Activated T-helper 2 cell treated with anti-CD3 and anti-CD28 coated beads, Interferon-gamma antibody, Interleukin-2, Interleukin-4, amounts not matched to agents 10 μg/mL and 5 μg/mL and 100 μg/mL, durations not matched to agents 14 hours and 24 hours and 36 hours (primary cell): ENCODE measurements around the gene CCDC15. TPM values are rescaled to one million over a fixed set of nuclear protein-coding genes. Genes with fewer than 3 reads are reported as not detected.

Experiments used
- DNase-seq: peaks from one replicate; pipeline ENCODE4 v3.0.0; 2021; ENCODE audit warnings: low spot score
- H3K27ac Mint-ChIP-seq: one replicate; pipeline ENCODE4 v1.8.0; 2021; ENCODE audit warnings: mixed read lengths
- H3K27me3 Mint-ChIP-seq: one replicate; pipeline ENCODE4 v1.8.0; 2021; ENCODE audit warnings: low read depth, mixed read lengths
- H3K36me3 Mint-ChIP-seq: one replicate; pipeline ENCODE4 v1.8.0; 2021; ENCODE audit warnings: low read depth, mixed read lengths
- H3K4me1 Mint-ChIP-seq: one replicate; pipeline ENCODE4 v1.8.0; 2021; ENCODE audit warnings: low read depth, mixed read lengths
- H3K4me3 Mint-ChIP-seq: one replicate; pipeline ENCODE4 v1.8.0; 2021; ENCODE audit warnings: low read depth, mild to moderate bottlenecking, moderate library complexity, mixed read lengths
- H3K9me3 Mint-ChIP-seq: one replicate; pipeline ENCODE4 v1.8.0; 2021; ENCODE audit warnings: mixed read lengths
- intact Hi-C: fragments of 100-400 bp; cut with micrococcal nuclease; formaldehyde crosslinking; loops from one replicate; pipeline ENCODE4 v1.15.1; 2023
- total RNA-seq: library from RNA; stranded (reverse); gene quantifications from 2 replicates; pipeline ENCODE4 v1.2.3, GENCODE V29; 2022

CCDC15 gene
- total RNA-seq, 1 donor from 2014 or later: 3.7 TPM

- H3K4me1 Mint-ChIP-seq: peaks cover 22% of the 10 kb centered on the region
- H3K4me3 Mint-ChIP-seq: no peak overlapping the region
- DNase-seq: no peak
- no peaks in the 10 kb centered on the region for H3K36me3 Mint-ChIP-seq
- intact Hi-C loops: no loop called here
- no peak overlapping the region for H3K27ac Mint-ChIP-seq
- peaks cover 29% of the 10 kb centered on the region for H3K27me3 Mint-ChIP-seq
- H3K9me3 Mint-ChIP-seq: no peaks in the 10 kb centered on the region
Measured at GRCh38 chr11:125068368-125068767, 114.4 kb downstream of the CCDC15 start.

DNA sequence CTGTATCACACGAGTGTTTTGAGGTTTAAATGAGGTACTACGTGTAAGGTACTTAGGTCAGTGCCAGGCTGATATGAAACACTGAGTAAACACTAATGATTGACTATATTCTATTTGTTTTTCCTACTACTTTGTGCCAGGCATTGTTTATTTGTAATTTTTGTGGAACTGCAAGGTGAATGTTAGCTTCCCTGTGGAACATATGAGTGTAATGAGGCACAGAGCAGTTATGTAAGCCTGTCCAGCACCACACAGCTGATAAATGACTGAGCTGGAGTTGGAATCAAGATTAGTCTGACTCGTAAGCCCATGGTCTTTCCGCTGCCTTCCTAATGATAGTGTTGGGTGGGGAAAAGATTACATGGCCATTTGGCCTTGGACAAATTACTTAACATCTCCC is 115.0 kb downstream of the CCDC15 start:
- Mint-ChIP-seq H3K27ac (no peak overlapping the region), H3K4me1 (peaks cover 22% of the 10 kb centered on the region), H3K27me3 (peaks cover 24% of the 10 kb centered on the region), H3K4me3 (no peak overlapping the region), H3K9me3 (no peaks in the 10 kb centered on the region), H3K36me3 (no peaks in the 10 kb centered on the region)
- intact Hi-C loops: no loop called here
- DNase-seq: no peak

DNA sequence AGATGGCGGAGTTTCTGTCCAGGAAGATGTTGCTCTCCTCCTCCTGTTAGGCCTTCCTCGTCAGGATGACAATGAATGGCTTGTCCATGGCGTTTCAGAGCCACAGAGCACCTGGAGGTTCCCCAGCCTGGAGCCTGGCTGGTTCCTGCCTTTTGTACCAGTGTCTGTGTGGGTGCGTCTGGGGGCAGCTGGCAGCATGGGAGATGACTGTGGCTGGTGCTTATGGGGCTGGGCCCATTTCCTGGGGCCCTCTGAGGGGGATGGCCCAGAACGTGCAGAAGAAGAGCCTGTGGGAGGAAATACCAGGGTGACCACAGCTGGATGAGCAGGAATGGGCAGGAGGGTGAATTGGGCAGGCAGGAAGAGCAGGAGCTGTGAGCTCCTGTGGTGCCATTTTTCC is 115.8 kb downstream of the CCDC15 start:
- no peak overlapping the region for H3K4me3 Mint-ChIP-seq
- no peaks in the 10 kb centered on the region for H3K9me3 Mint-ChIP-seq
- peaks cover 22% of the 10 kb centered on the region for H3K4me1 Mint-ChIP-seq
- intact Hi-C loops: no loop called here
- H3K36me3 Mint-ChIP-seq: no peaks in the 10 kb centered on the region
- DNase-seq: no peak
- no peak overlapping the region for H3K27ac Mint-ChIP-seq
- H3K27me3 Mint-ChIP-seq: peaks cover 16% of the 10 kb centered on the region

GRCh38 chr11:125070699-125071254 is 116.8 kb downstream of the CCDC15 start:
- intact Hi-C loops: no loop called here
- Mint-ChIP-seq H3K27me3 (peaks cover 8% of the 10 kb centered on the region), H3K36me3 (no peaks in the 10 kb centered on the region), H3K9me3 (no peaks in the 10 kb centered on the region), H3K4me3 (no peak overlapping the region), H3K4me1 (peaks cover 22% of the 10 kb centered on the region), H3K27ac (peak overlapping the region; percentile 38)
- no peak for DNase-seq

- DNase-seq: no peak
- no peaks in the 10 kb centered on the region for H3K9me3 Mint-ChIP-seq
- no peak overlapping the region for H3K4me3 Mint-ChIP-seq
- no peaks in the 10 kb centered on the region for H3K36me3 Mint-ChIP-seq
- H3K27me3 Mint-ChIP-seq: peaks cover 3% of the 10 kb centered on the region
- intact Hi-C loops: no loop called here
- H3K4me1 Mint-ChIP-seq: peaks cover 22% of the 10 kb centered on the region
- peak overlapping the region; percentile 38 for H3K27ac Mint-ChIP-seq
Measured at GRCh38 chr11:125071435-125071834, 117.4 kb downstream of the CCDC15 start.

DNA sequence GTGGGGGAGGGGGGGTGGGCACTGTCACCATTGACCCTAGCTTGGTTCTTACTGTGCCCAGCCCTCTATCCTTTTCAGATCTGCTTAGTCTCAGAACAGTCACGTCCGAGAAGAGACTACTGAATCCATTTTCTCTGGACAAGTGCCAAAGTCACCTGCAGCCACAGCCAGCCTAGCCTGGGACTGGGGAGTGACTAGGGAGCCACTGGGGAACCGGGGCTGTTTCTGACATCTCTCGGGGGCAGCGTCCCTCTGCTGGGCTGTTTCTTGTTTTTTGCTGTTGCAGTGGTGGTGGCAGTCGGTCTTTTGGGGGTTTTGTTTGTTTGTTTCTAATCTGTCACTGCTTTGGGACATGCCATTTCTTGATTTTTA is 117.8 kb downstream of the CCDC15 start:
- H3K4me3 Mint-ChIP-seq: no peak overlapping the region
- H3K9me3 Mint-ChIP-seq: no peaks in the 10 kb centered on the region
- H3K36me3 Mint-ChIP-seq: no peaks in the 10 kb centered on the region
- peaks cover 2% of the 10 kb centered on the region for H3K27me3 Mint-ChIP-seq
- H3K27ac Mint-ChIP-seq: no peak overlapping the region
- no peak for DNase-seq
- peaks cover 22% of the 10 kb centered on the region for H3K4me1 Mint-ChIP-seq
- intact Hi-C loops: no loop called here

DNA sequence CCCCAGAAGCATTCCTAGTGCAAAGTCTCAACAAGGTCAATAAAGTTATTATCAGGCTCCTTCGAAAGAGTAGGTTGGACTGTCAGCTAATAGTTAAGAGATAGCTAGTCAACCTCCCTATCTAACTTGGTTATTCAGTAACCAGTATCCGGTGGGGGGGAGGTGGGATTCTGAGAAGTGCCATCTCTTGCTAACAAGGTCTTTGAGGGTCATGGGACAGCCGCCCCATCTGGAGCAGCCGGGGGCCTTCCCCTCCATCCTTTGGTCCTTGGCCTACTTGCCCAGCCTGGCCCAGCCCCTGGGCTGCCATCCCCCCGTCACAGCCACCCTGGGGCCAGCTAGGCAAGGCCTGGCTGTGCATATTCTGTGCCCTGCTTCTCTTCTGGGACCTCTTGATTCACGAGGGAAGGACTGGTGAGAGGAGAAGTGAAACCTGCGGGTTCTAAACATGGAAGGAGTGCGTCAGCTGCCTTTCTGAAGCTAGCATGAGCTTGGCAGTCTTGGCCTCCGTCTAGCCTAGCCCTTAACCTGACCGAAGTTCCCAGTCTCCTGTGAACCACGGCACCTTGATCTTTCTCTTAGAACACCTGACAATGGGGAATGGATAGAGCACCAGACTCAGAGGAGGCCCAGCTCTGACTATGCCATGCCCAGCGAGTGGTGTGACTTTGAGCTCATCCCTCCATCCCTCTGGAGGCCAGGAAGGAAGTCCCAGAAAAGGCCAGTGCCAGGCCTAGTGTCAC is 118.4 kb downstream of the CCDC15 start:
- intact Hi-C loops: no loop called here

DNA sequence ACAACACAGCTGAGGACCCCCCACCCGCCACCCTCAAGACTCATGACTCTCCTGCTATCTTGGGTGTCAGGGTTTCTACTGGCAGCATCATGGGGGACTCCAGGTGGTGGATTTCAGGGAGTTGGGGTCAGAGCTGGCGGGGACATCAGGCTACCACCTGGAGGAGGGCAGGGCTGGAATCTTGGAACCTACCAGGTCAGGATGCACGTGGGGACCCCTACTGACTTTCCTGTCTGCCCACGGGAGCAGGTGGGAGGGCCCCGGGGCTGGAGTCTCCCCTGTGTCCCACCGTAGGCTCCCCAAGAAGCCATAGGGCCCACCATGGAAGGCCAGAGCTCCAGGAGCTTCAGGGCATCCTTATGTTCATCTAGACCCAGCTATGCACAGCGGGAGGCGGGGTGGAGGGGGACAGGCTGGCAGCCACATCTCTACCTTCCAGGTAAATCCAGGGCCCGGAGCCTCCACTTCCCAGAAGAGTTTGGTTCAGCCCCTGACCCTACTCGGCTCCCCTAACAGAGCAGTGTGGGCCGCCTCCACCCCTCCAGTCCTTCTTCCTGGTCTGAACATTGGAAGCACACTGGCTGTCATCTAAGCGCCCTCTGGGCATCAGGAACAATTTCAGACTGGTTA is 119.1 kb downstream of the CCDC15 start:
- no peak overlapping the region for H3K27ac Mint-ChIP-seq
- H3K4me3 Mint-ChIP-seq: no peak overlapping the region
- H3K27me3 Mint-ChIP-seq: no peaks in the 10 kb centered on the region
- peaks cover 22% of the 10 kb centered on the region for H3K4me1 Mint-ChIP-seq
- intact Hi-C loops: no loop called here
- DNase-seq: no peak
- H3K9me3 Mint-ChIP-seq: no peaks in the 10 kb centered on the region
- H3K36me3 Mint-ChIP-seq: no peaks in the 10 kb centered on the region

More for the DNA sequence above, 118.4 kb downstream of the CCDC15 start:
- Mint-ChIP-seq H3K36me3 (no peaks in the 10 kb centered on the region), H3K27ac (no peak overlapping the region), H3K27me3 (peaks cover 2% of the 10 kb centered on the region), H3K4me1 (peaks cover 22% of the 10 kb centered on the region), H3K9me3 (no peaks in the 10 kb centered on the region), H3K4me3 (no peak overlapping the region)
- DNase-seq: no peak

DNA sequence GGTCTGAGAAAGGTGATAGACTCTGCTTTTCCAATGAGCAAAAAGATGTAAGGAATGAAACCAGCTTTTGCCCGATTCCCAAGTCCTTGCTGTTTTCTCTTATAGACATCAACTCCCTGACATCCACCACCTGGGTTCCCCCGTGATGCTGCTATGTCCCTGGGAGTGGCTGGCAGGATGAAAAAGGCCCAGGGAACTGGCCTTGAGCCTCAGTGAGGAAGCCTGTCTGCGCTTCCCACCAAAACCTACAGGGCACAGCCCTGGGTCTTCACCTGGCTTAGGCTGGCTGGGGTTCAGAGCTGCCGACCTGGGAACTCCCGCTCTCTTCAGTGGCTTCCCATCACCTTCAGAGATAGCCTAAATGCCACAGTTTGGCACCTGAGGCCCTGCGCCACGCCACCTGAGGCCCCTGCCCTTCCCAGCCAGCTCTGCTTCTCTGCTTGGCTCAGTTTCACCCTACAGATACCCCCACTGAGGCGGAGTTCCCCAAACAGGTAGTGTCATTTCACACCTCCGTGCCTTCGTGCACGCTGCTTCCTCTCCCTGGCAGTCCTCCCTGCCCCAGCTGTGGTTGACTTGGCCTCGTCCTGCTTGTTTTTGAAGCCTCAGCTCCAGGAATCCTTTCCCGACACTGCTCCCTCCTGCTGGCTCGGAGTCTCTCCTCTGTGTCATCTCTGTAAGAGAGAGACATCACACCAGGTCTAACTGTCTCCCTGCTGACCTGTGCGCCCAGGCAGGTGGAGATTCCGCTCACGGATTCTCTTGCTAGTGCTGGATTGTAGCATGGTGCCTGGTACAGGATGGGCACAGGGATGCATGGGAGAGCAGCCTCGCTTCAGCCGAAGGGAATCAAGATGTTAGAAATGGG is 119.8 kb downstream of the CCDC15 start:
- H3K27ac Mint-ChIP-seq: no peak overlapping the region

GRCh38 chr11:125074511-125075241 is 120.7 kb downstream of the CCDC15 start:
- intact Hi-C loops: no loop called here
- no peaks in the 10 kb centered on the region for H3K36me3 Mint-ChIP-seq
- H3K4me3 Mint-ChIP-seq: no peak overlapping the region
- peaks cover 19% of the 10 kb centered on the region for H3K4me1 Mint-ChIP-seq
- H3K9me3 Mint-ChIP-seq: no peaks in the 10 kb centered on the region
- H3K27me3 Mint-ChIP-seq: no peaks in the 10 kb centered on the region
- H3K27ac Mint-ChIP-seq: no peak overlapping the region
- no peak for DNase-seq

More for the DNA sequence above, 119.8 kb downstream of the CCDC15 start:
- H3K27me3 Mint-ChIP-seq: no peaks in the 10 kb centered on the region
- no peak for DNase-seq
- no peaks in the 10 kb centered on the region for H3K9me3 Mint-ChIP-seq
- no peak overlapping the region for H3K4me3 Mint-ChIP-seq
- no peaks in the 10 kb centered on the region for H3K36me3 Mint-ChIP-seq
- intact Hi-C loops: no loop called here
- H3K4me1 Mint-ChIP-seq: peaks cover 22% of the 10 kb centered on the region

- H3K36me3 Mint-ChIP-seq: no peaks in the 10 kb centered on the region
- H3K27me3 Mint-ChIP-seq: no peaks in the 10 kb centered on the region
- H3K27ac Mint-ChIP-seq: no peak overlapping the region
- H3K9me3 Mint-ChIP-seq: no peaks in the 10 kb centered on the region
- DNase-seq: no peak
- peaks cover 13% of the 10 kb centered on the region for H3K4me1 Mint-ChIP-seq
- H3K4me3 Mint-ChIP-seq: no peak overlapping the region
- intact Hi-C loops: no loop called here
Measured at GRCh38 chr11:125075242-125075625, 121.2 kb downstream of the CCDC15 start.

GRCh38 chr11:125075900-125076317 is 121.9 kb downstream of the CCDC15 start:
- no peak for DNase-seq
- H3K27ac Mint-ChIP-seq: no peak overlapping the region
- intact Hi-C loops: no loop called here
- no peaks in the 10 kb centered on the region for H3K9me3 Mint-ChIP-seq
- H3K36me3 Mint-ChIP-seq: no peaks in the 10 kb centered on the region
- H3K4me3 Mint-ChIP-seq: no peak overlapping the region
- no peaks in the 10 kb centered on the region for H3K27me3 Mint-ChIP-seq
- H3K4me1 Mint-ChIP-seq: peaks cover 6% of the 10 kb centered on the region
